Neural progenitor cell (in vitro differentiated cells): ENCODE results near the gene IGF1. TPM values are rescaled to one million over a fixed set of nuclear protein-coding genes. Genes with fewer than 3 reads are reported as not detected.

ENCODE experiments used
- DNase-seq: peaks from one replicate; pipeline ENCODE4 v3.0.0-alpha.2; 2016; ENCODE audit warnings: low spot score
- H2AFZ ChIP-seq: fragments of 200-600 bp; sonication (generic); replicated peaks from 2 replicates; pipeline ENCODE4 v1.6.1; 2016; ENCODE audit warnings: antibody characterized with exemption
- H3F3A ChIP-seq: fragments of 200-600 bp; sonication (generic); 2 replicates; pipeline ENCODE4 v1.6.1; 2016; ENCODE audit warnings: antibody characterized with exemption, low read depth
- H3K27ac ChIP-seq: fragments of 200-600 bp; sonication (generic); 2 replicates; pipeline ENCODE4 v1.5.1; 2016; ENCODE audit warnings: mild to moderate bottlenecking
- H3K27me3 ChIP-seq: fragments of 200-600 bp; sonication (generic); 2 replicates; pipeline ENCODE4 v1.6.1; 2016; ENCODE audit warnings: mild to moderate bottlenecking, moderate library complexity
- H3K36me3 ChIP-seq: fragments of 200-600 bp; sonication (generic); 2 replicates; pipeline ENCODE4 v1.5.1; 2016
- H3K4me1 ChIP-seq: fragments of 200-600 bp; sonication (generic); 2 replicates; pipeline ENCODE4 v1.6.1; 2016; ENCODE audit warnings: mixed run types
- H3K4me2 ChIP-seq: fragments of 200-600 bp; sonication (generic); 2 replicates; pipeline ENCODE4 v1.6.1; 2016
- H3K4me3 ChIP-seq: fragments of 200-600 bp; sonication (generic); 2 replicates; pipeline ENCODE4 v1.5.1; 2016
- H3K79me2 ChIP-seq: fragments of 200-600 bp; sonication (generic); 2 replicates; pipeline ENCODE4 v1.6.1; 2016; ENCODE audit warnings: low read depth
- H3K9ac ChIP-seq: fragments of 200-600 bp; sonication (generic); 2 replicates; pipeline ENCODE4 v1.6.1; 2016
- H3K9me3 ChIP-seq: fragments of 200-600 bp; sonication (generic); 2 replicates; pipeline ENCODE4 v1.5.1; 2016; ENCODE audit warnings: low read depth
- H4K20me1 ChIP-seq: fragments of 200-600 bp; sonication (generic); 2 replicates; pipeline ENCODE4 v1.6.1; 2016; ENCODE audit warnings: low read depth
- H3K27ac Mint-ChIP-seq: 3 replicates; pipeline ENCODE4 v1.8.0; 2021; ENCODE audit warnings: mixed read lengths
- H3K27me3 Mint-ChIP-seq: 2 replicates; pipeline ENCODE4 v1.8.0; 2022; ENCODE audit warnings: low read depth, mild to moderate bottlenecking, inconsistent platforms, moderate library complexity, mixed read lengths; ENCODE audit not compliant: insufficient read depth
- H3K36me3 Mint-ChIP-seq: 3 replicates; pipeline ENCODE4 v1.8.0; 2021; ENCODE audit warnings: mixed read lengths
- H3K4me1 Mint-ChIP-seq: 3 replicates; pipeline ENCODE4 v1.8.0; 2021; ENCODE audit warnings: mixed read lengths
- H3K4me3 Mint-ChIP-seq: 3 replicates; pipeline ENCODE4 v1.8.0; 2021; ENCODE audit warnings: mild to moderate bottlenecking, moderate library complexity, mixed read lengths
- H3K9me3 Mint-ChIP-seq: 3 replicates; pipeline ENCODE4 v1.8.0; 2020; ENCODE audit warnings: mixed read lengths
- EZH2 ChIP-seq: fragments of 200-600 bp; sonication (generic); IDR thresholded peaks from 2 replicates; pipeline ENCODE4 v1.6.1; 2017; ENCODE audit warnings: antibody characterized with exemption, mild to moderate bottlenecking, moderate library complexity
- EZH2phosphoT487 ChIP-seq: fragments of 200-600 bp; sonication (generic); IDR thresholded peaks from 2 replicates; pipeline ENCODE4 v1.6.1; 2017; ENCODE audit warnings: antibody characterized with exemption
- total RNA-seq: library from RNA; depleted of rRNA; stranded (reverse); fragments of >200 nt; gene quantifications from 2 replicates; pipeline ENCODE4 v1.2.3, GENCODE V29; 2015; ENCODE audit warnings: low replicate concordance
- TF ChIP-seq, protein P1 (sequence below): fragments of 200-600 bp; sonication (generic); IDR thresholded peaks from 2 replicates; pipeline ENCODE4 v1.5.1; 2017; ENCODE audit warnings: antibody characterized with exemption, mild to moderate bottlenecking

Gene IGF1
- total RNA-seq, 1 donor from 2014 or later = not detected

- TF ChIP-seq, protein P1, sequence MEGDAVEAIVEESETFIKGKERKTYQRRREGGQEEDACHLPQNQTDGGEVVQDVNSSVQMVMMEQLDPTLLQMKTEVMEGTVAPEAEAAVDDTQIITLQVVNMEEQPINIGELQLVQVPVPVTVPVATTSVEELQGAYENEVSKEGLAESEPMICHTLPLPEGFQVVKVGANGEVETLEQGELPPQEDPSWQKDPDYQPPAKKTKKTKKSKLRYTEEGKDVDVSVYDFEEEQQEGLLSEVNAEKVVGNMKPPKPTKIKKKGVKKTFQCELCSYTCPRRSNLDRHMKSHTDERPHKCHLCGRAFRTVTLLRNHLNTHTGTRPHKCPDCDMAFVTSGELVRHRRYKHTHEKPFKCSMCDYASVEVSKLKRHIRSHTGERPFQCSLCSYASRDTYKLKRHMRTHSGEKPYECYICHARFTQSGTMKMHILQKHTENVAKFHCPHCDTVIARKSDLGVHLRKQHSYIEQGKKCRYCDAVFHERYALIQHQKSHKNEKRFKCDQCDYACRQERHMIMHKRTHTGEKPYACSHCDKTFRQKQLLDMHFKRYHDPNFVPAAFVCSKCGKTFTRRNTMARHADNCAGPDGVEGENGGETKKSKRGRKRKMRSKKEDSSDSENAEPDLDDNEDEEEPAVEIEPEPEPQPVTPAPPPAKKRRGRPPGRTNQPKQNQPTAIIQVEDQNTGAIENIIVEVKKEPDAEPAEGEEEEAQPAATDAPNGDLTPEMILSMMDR = no peak
- TF ChIP-seq EZH2phosphoT487 = no peak
- no peak for TF ChIP-seq EZH2
Measured at GRCh38 chr12:102376781-102377180, 103.6 kb downstream of the IGF1 start.

DNA sequence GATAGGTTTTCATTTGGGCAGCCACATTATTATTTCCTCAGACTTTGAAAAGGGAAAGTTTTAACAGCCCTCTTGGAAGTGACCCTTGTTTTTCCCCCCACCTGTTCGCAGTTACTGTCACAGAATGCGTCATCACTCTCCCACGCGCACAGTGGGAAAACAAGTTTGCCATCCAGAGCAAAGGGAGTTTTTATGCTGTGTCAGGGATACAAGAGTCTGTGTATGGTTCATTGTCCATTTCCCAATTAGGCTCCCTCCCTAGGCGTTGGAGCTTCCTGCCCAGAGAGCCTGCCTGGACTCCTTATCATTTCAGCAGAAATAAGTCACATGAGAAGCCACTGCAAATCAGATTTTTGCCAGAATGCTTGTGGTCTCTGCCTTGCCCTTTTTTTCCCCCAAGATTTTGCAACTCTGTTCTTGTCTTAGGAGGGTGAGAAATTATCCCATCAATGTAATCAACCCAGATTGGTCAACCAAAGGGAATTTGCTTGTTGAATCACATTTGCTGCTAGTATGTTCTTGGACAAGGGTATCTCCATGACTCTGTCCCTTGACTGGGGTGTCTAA lies 104.1 kb downstream of the IGF1 start:
- H3K4me1 Mint-ChIP-seq = no peaks in the 10 kb centered on the region
- H3K27me3 Mint-ChIP-seq = no peaks in the 10 kb centered on the region
- H4K20me1 ChIP-seq = no peaks in the 10 kb centered on the region
- H3K9me3 Mint-ChIP-seq = peaks cover 2% of the 10 kb centered on the region
- no peaks in the 10 kb centered on the region for H3K27me3 ChIP-seq
- H3K27ac Mint-ChIP-seq = no peak overlapping the region
- H3K4me3 ChIP-seq = no peak overlapping the region
- no peak overlapping the region for H3K9ac ChIP-seq
- no peak for TF ChIP-seq EZH2phosphoT487
- TF ChIP-seq, protein P1 = no peak
- no peak for TF ChIP-seq EZH2
- no peak overlapping the region for H2AFZ ChIP-seq
- H3K27ac ChIP-seq = no peak overlapping the region
- H3K4me1 ChIP-seq = no peaks in the 10 kb centered on the region
- H3K36me3 ChIP-seq = no peaks in the 10 kb centered on the region
- no peaks in the 10 kb centered on the region for H3K9me3 ChIP-seq
- no peak for DNase-seq
- no peaks in the 10 kb centered on the region for H3F3A ChIP-seq
- no peaks in the 10 kb centered on the region for H3K79me2 ChIP-seq
- no peak overlapping the region for H3K4me3 Mint-ChIP-seq
- H3K4me2 ChIP-seq = no peak overlapping the region
- no peaks in the 10 kb centered on the region for H3K36me3 Mint-ChIP-seq

More at GRCh38 chr12:102376781-102377180, 103.6 kb downstream of the IGF1 start:
- Histone ChIP-seq H3K27me3 (no peaks in the 10 kb centered on the region), H3K9me3 (no peaks in the 10 kb centered on the region), H3K36me3 (no peaks in the 10 kb centered on the region), H2AFZ (no peak overlapping the region), H3F3A (no peaks in the 10 kb centered on the region), H3K4me3 (no peak overlapping the region), H3K27ac (no peak overlapping the region), H3K79me2 (no peaks in the 10 kb centered on the region), H3K4me1 (no peaks in the 10 kb centered on the region), H3K9ac (no peak overlapping the region), H3K4me2 (no peak overlapping the region), H4K20me1 (no peaks in the 10 kb centered on the region)
- Mint-ChIP-seq H3K27me3 (no peaks in the 10 kb centered on the region), H3K9me3 (peaks cover under 1% of the 10 kb centered on the region), H3K27ac (no peak overlapping the region), H3K36me3 (no peaks in the 10 kb centered on the region), H3K4me1 (no peaks in the 10 kb centered on the region), H3K4me3 (no peak overlapping the region)
- no peak for DNase-seq

GRCh38 chr12:102374190-102374589 lies 106.2 kb downstream of the IGF1 start:
- Histone ChIP-seq H3K36me3 (no peaks in the 10 kb centered on the region), H3K27me3 (no peaks in the 10 kb centered on the region), H3K4me3 (no peak overlapping the region), H3K4me2 (no peak overlapping the region), H3K4me1 (no peaks in the 10 kb centered on the region), H3K27ac (no peak overlapping the region), H4K20me1 (no peaks in the 10 kb centered on the region), H3K79me2 (no peaks in the 10 kb centered on the region), H3F3A (no peaks in the 10 kb centered on the region), H3K9me3 (no peaks in the 10 kb centered on the region), H2AFZ (no peak overlapping the region), H3K9ac (no peak overlapping the region)
- TF ChIP-seq EZH2phosphoT487 = no peak
- TF ChIP-seq, protein P1 = no peak
- no peak for TF ChIP-seq EZH2
- Mint-ChIP-seq H3K27ac (no peak overlapping the region), H3K4me3 (no peak overlapping the region), H3K36me3 (no peaks in the 10 kb centered on the region), H3K4me1 (no peaks in the 10 kb centered on the region), H3K27me3 (no peaks in the 10 kb centered on the region), H3K9me3 (peaks cover 3% of the 10 kb centered on the region)
- no peak for DNase-seq
